ENCODE results near the gene ZC3HAV1.
"Not testable (repeated sequence)": the region's sequence is repeated elsewhere in the genome, so short reads cannot be mapped to it uniquely, and the experiment has no call there.

ZC3HAV1 gene

GRCh38 chr7:139084709-139085108 lies 24.8 kb downstream of the ZC3HAV1 start:
- no peak for DNase-seq

- DNase-seq, result no peak
Observed at GRCh38 chr7:139081584-139081983, 27.9 kb downstream of the ZC3HAV1 start.

- no peak for DNase-seq
Observed at GRCh38 chr7:139080905-139081304, 28.6 kb downstream of the ZC3HAV1 start.

- no peak for DNase-seq
Observed at GRCh38 chr7:139079861-139080260, 29.7 kb downstream of the ZC3HAV1 start.

- DNase-seq, result no peak
Observed at GRCh38 chr7:139078911-139079310, 30.6 kb downstream of the ZC3HAV1 start.

GRCh38 chr7:139078399-139078798 lies 31.1 kb downstream of the ZC3HAV1 start:
- DNase-seq, result no peak

- DNase-seq, result not testable (repeated sequence)
Observed at GRCh38 chr7:139077706-139078105, 31.8 kb downstream of the ZC3HAV1 start.

- DNase-seq, result no peak
Observed at GRCh38 chr7:139075871-139076686, 33.4 kb downstream of the ZC3HAV1 start.

GRCh38 chr7:139075031-139075652 lies 34.4 kb downstream of the ZC3HAV1 start:
- DNase-seq, result peak; percentile 39

- DNase-seq, result no peak
Observed at GRCh38 chr7:139072796-139073195, 36.7 kb downstream of the ZC3HAV1 start.

- no peak for DNase-seq
Observed at GRCh38 chr7:139071680-139072079, 37.8 kb downstream of the ZC3HAV1 start.

- no peak for DNase-seq
Observed at GRCh38 chr7:139068544-139069399, 40.7 kb downstream of the ZC3HAV1 start.

- no peak for DNase-seq
Observed at GRCh38 chr7:139066315-139066714, 43.2 kb downstream of the ZC3HAV1 start.

- DNase-seq, result no peak
Observed at GRCh38 chr7:139065323-139065722, 44.2 kb downstream of the ZC3HAV1 start.

- no peak for DNase-seq
Observed at GRCh38 chr7:139061416-139061815, 48.1 kb downstream of the ZC3HAV1 start.

GRCh38 chr7:139060695-139061237 lies 48.8 kb downstream of the ZC3HAV1 start:
- DNase-seq, result no peak

GRCh38 chr7:139059905-139060304 lies 49.6 kb downstream of the ZC3HAV1 start:
- DNase-seq, result no peak

- no peak for DNase-seq
Observed at GRCh38 chr7:139058943-139059342, 50.6 kb downstream of the ZC3HAV1 start.

- DNase-seq, result no peak
Observed at GRCh38 chr7:139055674-139056073, 53.8 kb downstream of the ZC3HAV1 start.

GRCh38 chr7:139054656-139055055 lies 54.9 kb downstream of the ZC3HAV1 start:
- not testable (repeated sequence) for DNase-seq

- no peak for DNase-seq
Observed at GRCh38 chr7:139054101-139054500, 55.4 kb downstream of the ZC3HAV1 start.

- no peak for DNase-seq
Observed at GRCh38 chr7:139051655-139052054, 57.9 kb downstream of the ZC3HAV1 start.

GRCh38 chr7:139049936-139050335 lies 59.6 kb downstream of the ZC3HAV1 start:
- DNase-seq, result no peak
